Measurements from ENCODE around the gene ZIC5.

DNA sequence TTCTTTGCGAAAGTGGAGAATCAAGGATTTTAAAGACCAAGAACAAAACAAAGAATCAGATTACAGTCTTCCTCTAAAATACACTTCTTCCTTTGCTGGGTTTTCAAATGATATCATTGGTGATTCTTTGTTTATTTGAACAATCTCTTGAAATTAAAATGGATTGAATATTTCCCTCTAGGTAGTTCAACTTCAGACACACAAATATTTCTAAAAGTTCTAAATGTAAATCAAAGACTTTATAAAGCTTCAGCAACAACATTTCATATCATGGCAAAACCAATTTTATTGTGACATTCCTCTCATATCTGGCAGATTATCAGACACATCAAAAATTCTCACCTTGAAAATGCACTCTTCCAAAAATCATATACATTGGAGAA lies 23.1 kb upstream of the ZIC5 start:
- TF ChIP-seq, protein P1, sequence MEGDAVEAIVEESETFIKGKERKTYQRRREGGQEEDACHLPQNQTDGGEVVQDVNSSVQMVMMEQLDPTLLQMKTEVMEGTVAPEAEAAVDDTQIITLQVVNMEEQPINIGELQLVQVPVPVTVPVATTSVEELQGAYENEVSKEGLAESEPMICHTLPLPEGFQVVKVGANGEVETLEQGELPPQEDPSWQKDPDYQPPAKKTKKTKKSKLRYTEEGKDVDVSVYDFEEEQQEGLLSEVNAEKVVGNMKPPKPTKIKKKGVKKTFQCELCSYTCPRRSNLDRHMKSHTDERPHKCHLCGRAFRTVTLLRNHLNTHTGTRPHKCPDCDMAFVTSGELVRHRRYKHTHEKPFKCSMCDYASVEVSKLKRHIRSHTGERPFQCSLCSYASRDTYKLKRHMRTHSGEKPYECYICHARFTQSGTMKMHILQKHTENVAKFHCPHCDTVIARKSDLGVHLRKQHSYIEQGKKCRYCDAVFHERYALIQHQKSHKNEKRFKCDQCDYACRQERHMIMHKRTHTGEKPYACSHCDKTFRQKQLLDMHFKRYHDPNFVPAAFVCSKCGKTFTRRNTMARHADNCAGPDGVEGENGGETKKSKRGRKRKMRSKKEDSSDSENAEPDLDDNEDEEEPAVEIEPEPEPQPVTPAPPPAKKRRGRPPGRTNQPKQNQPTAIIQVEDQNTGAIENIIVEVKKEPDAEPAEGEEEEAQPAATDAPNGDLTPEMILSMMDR (conservative IDR thresholded peaks at IDR 0.05 in 1 of 2, IDR thresholded peaks at IDR 0.05 in 1 of 2; ENCODE audit: extremely low read depth in 1 of 2, insufficient read depth in 1 of 2, low read depth in 1 of 2, low read length in 2 of 2) = no peak
- no peak for TF ChIP-seq EZH2 (IDR thresholded peaks at IDR 0.05; ENCODE audit: borderline replicate concordance, low read length)
